Spleen (tissue), 11 donors: ENCODE data around the gene ZNF593. TPM values are rescaled to one million over a fixed set of nuclear protein-coding genes. Genes with fewer than 3 reads are reported as not detected.
A peak's percentile ranks its signal among the peaks of the same experiment; 100 is the strongest.

Experiments used
- DNase-seq: peaks from one replicate; pipeline ENCODE4 v3.0.0-alpha.2; 2020
- H3K27ac ChIP-seq, 8 donors: fragments of 200-600 bp; sonication (generic) in 7 of 8; 1 replicate in 4 of 8; 2 replicates in 4 of 8; pipeline versions ENCODE4 v1.5.0 to v1.8.0; 2016 to 2021; ENCODE audit warnings: inconsistent platforms in 4 of 8, mild to moderate bottlenecking in 4 of 8, moderate library complexity in 1 of 8
- H3K27me3 ChIP-seq, 7 donors: fragments of 200-600 bp; sonication (generic) in 6 of 7; replicated peaks in 1 of 7; 1 replicate in 4 of 7; 2 replicates in 3 of 7; pipeline versions ENCODE4 v1.5.0 to v1.8.0; 2016 to 2021; ENCODE audit warnings: inconsistent platforms in 3 of 7, mild to moderate bottlenecking in 1 of 7
- H3K36me3 ChIP-seq, 6 donors: fragments of 200-600 bp; sonication (generic) in 5 of 6; 1 replicate in 4 of 6; 2 replicates in 2 of 6; pipeline versions ENCODE4 v1.5.0 to v1.8.0; 2016 to 2021; ENCODE audit warnings: inconsistent platforms in 2 of 6
- H3K4me1 ChIP-seq, 6 donors: fragments of 200-600 bp; sonication (generic) in 5 of 6; 1 replicate in 3 of 6; 2 replicates in 3 of 6; pipeline versions ENCODE4 v1.5.0 to v1.8.0; 2016 to 2021; ENCODE audit warnings: inconsistent platforms in 3 of 6
- H3K4me3 ChIP-seq, 8 donors: fragments of 200-600 bp; sonication (generic) in 7 of 8; 1 replicate in 4 of 8; 2 replicates in 4 of 8; pipeline versions ENCODE4 v1.5.0 to v1.8.0; 2016 to 2021; ENCODE audit warnings: inconsistent platforms in 4 of 8, mild to moderate bottlenecking in 4 of 8, moderate library complexity in 2 of 8
- H3K9me3 ChIP-seq, 8 donors: fragments of 200-600 bp; sonication (generic) in 7 of 8; 1 replicate in 4 of 8; 2 replicates in 4 of 8; pipeline versions ENCODE4 v1.5.0 to v1.8.0; 2016 to 2021; ENCODE audit warnings: inconsistent platforms in 4 of 8
- CTCF ChIP-seq, 11 experiments: fragments of 200-600 bp in 7 of 11; fragments of 450-650 bp in 4 of 11; sonication (generic) in 4 of 11; IDR thresholded peaks in 8 of 11; conservative IDR thresholded peaks in 3 of 11; 1 replicate in 7 of 11; 2 replicates in 4 of 11; pipeline versions ENCODE4 v1.4.0 to v1.8.0; 2016 to 2021; ENCODE audit warnings: antibody characterized with exemption in 11 of 11, inconsistent platforms in 4 of 11, mild to moderate bottlenecking in 1 of 11
- POLR2A ChIP-seq, 3 donors: fragments of 450-650 bp; IDR thresholded peaks; one replicate each; pipeline ENCODE4 v1.5.1; 2017; ENCODE audit warnings: antibody characterized with exemption in 3 of 3, mild to moderate bottlenecking in 1 of 3
- POLR2AphosphoS5 ChIP-seq, 3 donors: sonication (generic); formaldehyde crosslinking; IDR thresholded peaks; one replicate each; pipeline ENCODE4 v1.5.1; 2017; ENCODE audit warnings: antibody characterized with exemption in 3 of 3
- WGBS, 5 donors: extraction: QIAGEN DNeasy Blood & Tissue Kit in 3 of 5; methylation state at CpG; one replicate each; pipeline versions ENCODE4 v1.1.5 to v1.1.7; 2013 to 2018; 5-methylcytosine and 5-hydroxymethylcytosine counted together
- intact Hi-C: fragments of 100-400 bp; cut with DNase I; formaldehyde crosslinking; loops from one replicate; pipeline ENCODE4 v1.15.0; 2023; ENCODE audit warnings: low total_unique reads
- polyA plus RNA-seq, 3 donors: library from polyadenylated mRNA; stranded (reverse); fragments of 200-250 nt; gene quantifications; one replicate each; pipeline ENCODE4 v1.2.1, GENCODE V29; 2013
- total RNA-seq, 7 donors: library from RNA; depleted of rRNA in 3 of 7; stranded (reverse); fragments of >200 nt in 3 of 7; fragmentation: NEBNext Ultra II Directional in 4 of 7; extraction: Animal tissue kit (Norgen Biotek cat#: 25700) in 4 of 7; gene quantifications; one replicate each; pipeline versions ENCODE4 v1.1.0 to v1.2.1, GENCODE V29; 2016 to 2021
- donor health status: healthy with polysubstance abuse.
- donor health status: DM: no; HTN: no; CAD: no; lungs with moderate emphysema.
- donor health status: DM: no; HTN: no; CAD: no.
- donor health status: Bipolar disorder and iron deficiency.
- donor health status: healthy.
- donor health status: DM: no; HTN: no; CAD: no.
- donor health status: DM: yes; HTN: yes; CAD: no.

Gene ZNF593
- total and polyA plus RNA-seq, 10 donors, result 13.5 to 104 (median 25.2) TPM

DNA sequence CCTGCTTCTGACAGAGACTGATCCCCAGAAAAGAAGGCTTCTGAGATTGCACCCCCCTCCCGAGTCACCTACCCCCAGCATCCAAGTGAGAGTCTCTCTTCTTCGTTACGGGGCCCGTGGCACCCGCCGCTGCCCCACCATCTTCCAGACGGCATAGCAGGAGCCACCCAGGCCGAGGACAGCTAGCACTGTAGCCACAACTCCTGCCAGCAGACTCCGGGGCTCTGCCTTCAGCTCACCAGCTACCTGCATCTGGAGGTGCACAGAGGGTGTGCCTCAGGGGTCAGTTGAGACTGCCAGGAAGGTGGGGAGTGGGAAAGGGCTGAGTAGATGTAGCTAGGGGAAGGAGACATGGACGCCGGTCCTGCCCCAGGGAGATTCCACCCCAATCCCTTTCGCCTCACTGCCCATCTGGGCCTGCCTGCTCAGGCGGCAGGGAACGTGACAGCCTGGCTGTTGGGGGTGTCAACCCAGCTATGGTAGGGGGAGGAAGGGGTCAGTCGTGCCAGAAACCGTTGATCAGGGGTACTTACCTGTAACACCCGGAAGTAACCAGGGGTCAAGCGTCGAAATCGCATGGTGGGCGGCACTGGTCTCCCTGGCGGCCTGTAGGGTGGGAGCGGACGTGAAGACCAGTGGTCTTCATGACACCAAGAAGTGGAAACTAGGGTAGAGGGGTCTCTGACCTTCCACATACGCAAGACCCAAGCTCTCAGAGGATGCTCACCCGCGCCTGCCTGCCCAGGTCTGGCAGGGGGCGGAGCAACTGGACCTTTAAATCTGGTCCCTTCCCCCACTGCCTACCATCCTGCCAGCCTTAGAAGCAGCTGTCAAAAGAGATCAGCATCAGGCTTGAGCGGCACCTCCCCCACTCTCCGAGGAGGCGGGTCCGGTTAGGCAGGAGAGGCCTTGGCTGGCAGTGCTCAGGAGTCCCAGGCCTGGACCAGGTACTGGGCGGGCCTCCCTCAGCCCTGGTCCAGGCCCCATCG lies 1.7 kb downstream of the ZNF593 start, which contains the start of gene ZNF593OS:
TSS of gene ZNF593OS (minus strand) at position 749 of the 989 bp plus-strand sequence. CDS start at position 578, 171 bp downstream.
- no peak for TF ChIP-seq CTCF (IDR thresholded peaks at IDR 0.05 in 8 of 11, conservative IDR thresholded peaks at IDR 0.05 in 3 of 11)
- TF ChIP-seq POLR2A (IDR thresholded peaks at IDR 0.05), result no peak
- TF ChIP-seq POLR2AphosphoS5 (IDR thresholded peaks at IDR 0.05), result no peak
- 91 to 95% (median 94%) methylated on average over 32 to 34 of the region's 34 CpGs for WGBS, 5 donors
- Histone ChIP-seq H3K36me3 (peaks cover 0 to 10% (median 0%) of the 10 kb centered on the region in 6 donors), H3K27me3 (no peaks in the 10 kb centered on the region), H3K4me1 (peaks cover 9 to 28% (median 20%) of the 10 kb centered on the region in 6 donors), H3K27ac (no peak within 1 kb of the TSS), H3K9me3 (no peaks in the 10 kb centered on the region), H3K4me3 (peak within 1 kb of the TSS in 6 of 8 donors; percentile 56 to 86 (median 76))
- no peak for DNase-seq
- intact Hi-C loops, result no loop called here

DNA sequence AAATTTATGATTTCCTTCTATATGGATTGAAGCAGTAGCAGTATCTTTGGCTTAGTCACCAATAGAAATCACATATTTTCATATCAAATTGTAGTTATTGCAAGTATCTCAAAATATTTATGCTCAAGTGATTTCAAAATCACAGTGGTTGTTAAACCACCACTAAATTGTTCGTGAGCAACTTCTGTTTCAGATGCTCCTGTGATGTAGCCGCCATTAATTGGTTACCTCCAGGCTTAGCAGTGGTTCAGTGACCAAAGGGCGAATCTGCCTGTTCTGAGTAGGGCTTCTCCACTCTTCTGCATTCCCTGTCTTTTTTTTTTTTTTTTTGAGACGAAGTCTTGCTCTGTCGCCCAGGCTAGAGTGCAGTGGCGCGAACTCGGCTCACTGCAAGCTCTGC lies 5.6 kb downstream of the ZNF593 start:
- Histone ChIP-seq H3K27me3 (no peaks in the 10 kb centered on the region), H3K27ac (no peak overlapping the region), H3K9me3 (no peaks in the 10 kb centered on the region), H3K4me1 (peaks cover 6 to 14% (median 12%) of the 10 kb centered on the region in 6 donors), H3K36me3 (peaks cover 0 to 10% (median 0%) of the 10 kb centered on the region in 6 donors), H3K4me3 (no peak overlapping the region)
- no peak for DNase-seq
- intact Hi-C loops, result no loop called here
- WGBS, 5 donors, result 89 to 98% (median 91%) methylated on average over 8 of the region's 8 CpGs
- TF ChIP-seq POLR2A (IDR thresholded peaks at IDR 0.05), result no peak
- no peak for TF ChIP-seq CTCF (IDR thresholded peaks at IDR 0.05 in 8 of 11, conservative IDR thresholded peaks at IDR 0.05 in 3 of 11)
- TF ChIP-seq POLR2AphosphoS5 (IDR thresholded peaks at IDR 0.05), result no peak

GRCh38 chr1:26177182-26177684 lies 7.5 kb downstream of the ZNF593 start, which contains the start of gene CNKSR1:
TSS of gene CNKSR1 (plus strand) at chr1:26177491. CDS start at chr1:26177548, 57 bp downstream.
- no peak for TF ChIP-seq POLR2AphosphoS5 (IDR thresholded peaks at IDR 0.05)
- TF ChIP-seq CTCF (IDR thresholded peaks at IDR 0.05 in 8 of 11, conservative IDR thresholded peaks at IDR 0.05 in 3 of 11), result no peak
- TF ChIP-seq POLR2A (IDR thresholded peaks at IDR 0.05), result no peak
- 43 to 68% (median 59%) methylated on average over 20 to 21 of the region's 21 CpGs for WGBS, 5 donors
- Histone ChIP-seq H3K27me3 (no peaks in the 10 kb centered on the region), H3K4me1 (no peaks in the 10 kb centered on the region), H3K9me3 (no peaks in the 10 kb centered on the region), H3K36me3 (no peaks in the 10 kb centered on the region), H3K4me3 (no peak within 1 kb of the TSS), H3K27ac (no peak within 1 kb of the TSS)
- intact Hi-C loops, result no loop called here
- DNase-seq, result no peak
